ENCODE measurements around the gene EXOC1.

Gene EXOC1

DNA sequence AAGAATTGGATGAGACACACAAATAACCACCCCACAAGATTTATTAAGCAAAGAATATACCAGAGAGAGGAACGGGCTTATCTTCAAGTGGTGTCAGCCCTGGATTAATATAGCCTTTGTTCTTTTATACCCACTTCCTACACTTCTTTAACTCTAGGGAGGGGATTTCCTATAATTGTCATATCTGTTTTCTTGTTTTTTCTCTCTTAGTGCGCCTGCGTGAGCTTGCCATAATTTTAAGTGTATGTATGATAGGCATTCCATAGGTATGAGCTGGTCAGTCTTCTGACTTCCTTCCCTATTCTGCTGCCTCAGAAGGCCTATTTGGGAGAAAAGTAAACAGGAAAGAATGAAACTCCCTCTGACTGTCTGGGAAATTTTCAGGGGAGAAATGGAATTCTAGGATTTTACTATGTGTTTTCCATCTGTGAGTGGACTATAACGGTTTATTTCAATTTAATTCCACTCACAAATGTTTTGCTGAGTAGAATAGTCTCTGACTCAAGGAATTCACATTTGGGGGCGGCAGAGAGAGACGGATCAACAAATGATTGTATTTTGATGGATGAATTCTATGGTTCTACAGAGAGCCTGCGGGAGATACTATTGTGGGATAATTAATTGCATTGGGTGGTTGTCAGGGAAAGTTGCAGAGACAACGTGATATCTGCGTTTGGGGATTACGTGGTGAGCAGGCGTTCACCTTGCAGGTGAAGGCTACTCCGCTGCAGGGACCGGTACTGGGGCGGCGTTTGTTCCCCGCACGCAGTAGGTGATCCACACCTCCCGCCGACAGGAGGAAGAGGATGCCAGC is 94.7 kb downstream of the EXOC1 start:
- H3K4me3 ChIP-seq (ENCODE audit: low read depth, low read length), result peak overlapping the region; percentile 80
- DNase-seq (ENCODE audit: low read depth), result peak; percentile 61
- TF ChIP-seq, protein P1, sequence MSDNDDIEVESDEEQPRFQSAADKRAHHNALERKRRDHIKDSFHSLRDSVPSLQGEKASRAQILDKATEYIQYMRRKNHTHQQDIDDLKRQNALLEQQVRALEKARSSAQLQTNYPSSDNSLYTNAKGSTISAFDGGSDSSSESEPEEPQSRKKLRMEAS (IDR thresholded peaks at IDR 0.05; ENCODE audit: low read depth, low read length), result no peak
- TF ChIP-seq POLR2A (IDR thresholded peaks at IDR 0.05; ENCODE audit: extremely low read depth, insufficient read length), result no peak
- TF ChIP-seq MYC (IDR thresholded peaks at IDR 0.05; ENCODE audit: low read depth, low read length), result no peak
- TF ChIP-seq, protein P2, sequence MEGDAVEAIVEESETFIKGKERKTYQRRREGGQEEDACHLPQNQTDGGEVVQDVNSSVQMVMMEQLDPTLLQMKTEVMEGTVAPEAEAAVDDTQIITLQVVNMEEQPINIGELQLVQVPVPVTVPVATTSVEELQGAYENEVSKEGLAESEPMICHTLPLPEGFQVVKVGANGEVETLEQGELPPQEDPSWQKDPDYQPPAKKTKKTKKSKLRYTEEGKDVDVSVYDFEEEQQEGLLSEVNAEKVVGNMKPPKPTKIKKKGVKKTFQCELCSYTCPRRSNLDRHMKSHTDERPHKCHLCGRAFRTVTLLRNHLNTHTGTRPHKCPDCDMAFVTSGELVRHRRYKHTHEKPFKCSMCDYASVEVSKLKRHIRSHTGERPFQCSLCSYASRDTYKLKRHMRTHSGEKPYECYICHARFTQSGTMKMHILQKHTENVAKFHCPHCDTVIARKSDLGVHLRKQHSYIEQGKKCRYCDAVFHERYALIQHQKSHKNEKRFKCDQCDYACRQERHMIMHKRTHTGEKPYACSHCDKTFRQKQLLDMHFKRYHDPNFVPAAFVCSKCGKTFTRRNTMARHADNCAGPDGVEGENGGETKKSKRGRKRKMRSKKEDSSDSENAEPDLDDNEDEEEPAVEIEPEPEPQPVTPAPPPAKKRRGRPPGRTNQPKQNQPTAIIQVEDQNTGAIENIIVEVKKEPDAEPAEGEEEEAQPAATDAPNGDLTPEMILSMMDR (IDR thresholded peaks at IDR 0.05; ENCODE audit: low read depth, low read length), result no peak

DNA sequence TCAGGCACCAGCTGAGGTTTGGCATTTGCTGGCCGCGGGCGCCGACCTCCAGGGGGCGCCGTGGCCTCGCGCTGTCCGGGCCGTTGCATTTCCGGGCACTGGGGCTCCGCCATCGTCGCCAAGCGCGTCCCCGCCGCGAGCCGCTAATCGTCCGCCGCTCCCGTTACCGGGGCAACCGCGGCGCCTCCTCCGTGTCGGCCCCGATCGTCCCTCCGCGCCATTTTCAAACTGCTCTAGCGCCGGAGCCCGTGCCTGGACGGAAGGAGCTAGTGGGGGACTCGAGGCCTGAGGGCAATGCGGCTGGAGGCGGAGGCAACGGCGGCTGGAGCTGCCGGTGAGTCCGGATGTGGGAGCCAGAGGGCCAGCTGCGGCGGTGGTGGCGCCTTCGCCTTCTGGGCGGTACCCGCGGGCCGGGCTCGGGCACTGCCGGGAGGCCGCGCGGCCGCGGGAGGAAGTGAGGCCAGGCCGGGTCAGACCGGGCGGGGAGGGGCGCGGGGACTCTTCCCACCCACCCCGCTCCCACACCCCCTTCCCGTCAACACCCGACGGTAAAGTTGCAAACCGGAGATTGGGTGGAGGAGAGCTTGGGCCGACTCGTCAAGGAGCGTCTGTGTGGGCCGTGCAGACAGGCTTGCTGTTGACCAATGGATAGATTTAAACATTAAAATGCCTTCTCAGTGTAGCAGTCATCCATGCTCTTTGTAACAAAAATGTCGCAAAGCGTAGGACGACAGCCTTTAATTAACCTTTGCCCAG is 95.5 kb downstream of the EXOC1 start, which contains the start of gene CEP135:
TSS of gene CEP135 (plus strand) at position 220 of the 756 bp plus-strand sequence. CDS start 3,186 bp downstream, outside the sequence.
- peak; percentile 95 for DNase-seq (ENCODE audit: low read depth)
- TF ChIP-seq POLR2A (IDR thresholded peaks at IDR 0.05; ENCODE audit: extremely low read depth, insufficient read length) (peak; percentile 59), MYC (IDR thresholded peaks at IDR 0.05; ENCODE audit: low read depth, low read length) (peak; percentile 47)
- TF ChIP-seq, protein P1 (IDR thresholded peaks at IDR 0.05; ENCODE audit: low read depth, low read length), result peak; percentile 34
- TF ChIP-seq, protein P2 (IDR thresholded peaks at IDR 0.05; ENCODE audit: low read depth, low read length), result peak; percentile 80
- H3K4me3 ChIP-seq (ENCODE audit: low read depth, low read length), result peak within 1 kb of the TSS; percentile 80

GRCh38 chr4:55949482-55949802 is 96.0 kb downstream of the EXOC1 start:
- peak overlapping the region; percentile 80 for H3K4me3 ChIP-seq (ENCODE audit: low read depth, low read length)
- TF ChIP-seq, protein P1 (IDR thresholded peaks at IDR 0.05; ENCODE audit: low read depth, low read length), result no peak
- TF ChIP-seq MYC (IDR thresholded peaks at IDR 0.05; ENCODE audit: low read depth, low read length) (no peak), POLR2A (IDR thresholded peaks at IDR 0.05; ENCODE audit: extremely low read depth, insufficient read length) (no peak)
- TF ChIP-seq, protein P2 (IDR thresholded peaks at IDR 0.05; ENCODE audit: low read depth, low read length), result no peak
- DNase-seq (ENCODE audit: low read depth), result no peak

- H3K4me3 ChIP-seq (ENCODE audit: low read depth, low read length), result peak overlapping the region; percentile 80
- TF ChIP-seq POLR2A (IDR thresholded peaks at IDR 0.05; ENCODE audit: extremely low read depth, insufficient read length) (no peak), MYC (IDR thresholded peaks at IDR 0.05; ENCODE audit: low read depth, low read length) (no peak)
- TF ChIP-seq, protein P1 (IDR thresholded peaks at IDR 0.05; ENCODE audit: low read depth, low read length), result no peak
- TF ChIP-seq, protein P2 (IDR thresholded peaks at IDR 0.05; ENCODE audit: low read depth, low read length), result no peak
- no peak for DNase-seq (ENCODE audit: low read depth)
Observed at GRCh38 chr4:55951191-55951922, 97.9 kb downstream of the EXOC1 start.
